Caco-2 (cell line): ENCODE measurements around the gene SAMD9. TPM values are rescaled to one million over a fixed set of nuclear protein-coding genes. Genes with fewer than 3 reads are reported as not detected.

Experiments
- BruUV-seq: library from RNA; stranded (reverse); fragments of 400-500 nt; replicated peaks from 2 replicates; lab custom pipeline; 2021; lab: Mats Ljungman, UMichigan
- CTCF ChIA-PET: fragments of 300-600 bp; sonication (Branson Sonifier 250); formaldehyde crosslinking; loops from one replicate; lab custom pipeline; 2022; ENCODE audit warnings: antibody characterized with exemption; lab: Charles Lee
- POLR2A ChIA-PET: fragments of 300-600 bp; sonication (Branson Sonifier 250); formaldehyde crosslinking; loops from one replicate; lab custom pipeline; 2022; ENCODE audit warnings: antibody characterized with exemption; lab: Charles Lee
- DNase-seq, 2 experiments: peaks; one replicate each; pipeline versions ENCODE4 v3.0.0 to v3.0.0-alpha.2; 2020 to 2022
- H3K27me3 ChIP-seq: replicated peaks from 2 replicates; pipeline ENCODE4 v1.6.0; 2011; ENCODE audit warnings: low read length; ENCODE audit not compliant: control insufficient read depth, insufficient read depth
- H3K36me3 ChIP-seq: 2 replicates; pipeline ENCODE4 v1.5.1; 2011; ENCODE audit warnings: low read length; ENCODE audit not compliant: control insufficient read depth, insufficient read depth
- H3K4me1 ChIP-seq: fragments of 250-450 bp; sonication (Bioruptor Pico); 2 replicates; pipeline ENCODE4 v1.5.1; 2020; ENCODE audit warnings: mild to moderate bottlenecking
- H3K4me3 ChIP-seq: 2 replicates; pipeline ENCODE4 v1.5.1; 2011; ENCODE audit warnings: low read depth, mild to moderate bottlenecking, control low read depth, low read length
- H3K9me3 ChIP-seq: fragments of 250-450 bp; sonication (Bioruptor Pico); 2 replicates; pipeline ENCODE4 v1.5.1; 2020; ENCODE audit warnings: mild to moderate bottlenecking, moderate library complexity
- H3K27ac Mint-ChIP-seq: one replicate; pipeline ENCODE4 v1.8.0; 2022; ENCODE audit warnings: mixed read lengths; ENCODE audit not compliant: unreplicated experiment
- H3K27me3 Mint-ChIP-seq: one replicate; pipeline ENCODE4 v1.8.0; 2022; ENCODE audit warnings: mixed read lengths; ENCODE audit not compliant: insufficient read depth, unreplicated experiment
- H3K36me3 Mint-ChIP-seq: one replicate; pipeline ENCODE4 v1.8.0; 2022; ENCODE audit warnings: mild to moderate bottlenecking, mixed read lengths; ENCODE audit not compliant: insufficient read depth, unreplicated experiment
- H3K4me1 Mint-ChIP-seq: one replicate; pipeline ENCODE4 v1.8.0; 2022; ENCODE audit warnings: low read depth, mixed read lengths; ENCODE audit not compliant: unreplicated experiment
- H3K4me3 Mint-ChIP-seq: one replicate; pipeline ENCODE4 v1.8.0; 2022; ENCODE audit warnings: mild to moderate bottlenecking, moderate library complexity, mixed read lengths; ENCODE audit not compliant: unreplicated experiment
- H3K9me3 Mint-ChIP-seq: one replicate; pipeline ENCODE4 v1.8.0; 2022; ENCODE audit warnings: mixed read lengths; ENCODE audit not compliant: unreplicated experiment
- CTCF ChIP-seq, 2 experiments: fragments of 200-600 bp in 1 of 2; IDR thresholded peaks; 1 replicate in 1 of 2; 2 replicates in 1 of 2; pipeline versions ENCODE4 v1.5.1 to v1.8.0; 2011 to 2022; ENCODE audit warnings: antibody characterized with exemption in 1 of 2, control low read depth in 1 of 2, inconsistent platforms in 1 of 2, low read depth in 1 of 2, low read length in 1 of 2, mild to moderate bottlenecking in 1 of 2, moderate library complexity in 1 of 2; ENCODE audit not compliant: insufficient read depth in 1 of 2, severe bottlenecking in 1 of 2, unreplicated experiment in 1 of 2
- intact Hi-C: fragments of 100-400 bp; cut with micrococcal nuclease; formaldehyde crosslinking; loops from one replicate; pipeline ENCODE4 v1.10.0; 2022; ENCODE audit not compliant: unreplicated experiment
- total RNA-seq: library from RNA; stranded (reverse); gene quantifications from 2 replicates; pipeline ENCODE4 v1.2.3, GENCODE V29; 2022

SAMD9 gene
- total RNA-seq, 1 experiment from 2014 or later, result 0.64 TPM

GRCh38 chr7:93156884-93157283 lies 39.1 kb upstream of the SAMD9 start:
- H3K4me3 Mint-ChIP-seq, result no peak overlapping the region
- ChIA-PET POLR2A (no interaction called here), CTCF (no interaction called here)
- no peaks in the 10 kb centered on the region for H3K36me3 ChIP-seq
- no TSS peak for BruUV-seq
- H3K9me3 Mint-ChIP-seq, result no peaks in the 10 kb centered on the region
- H3K9me3 ChIP-seq, result peaks cover 4% of the 10 kb centered on the region; the same call in 1 of the 2 replicates
- intact Hi-C loops, result no loop called here
- no peak overlapping the region for H3K4me3 ChIP-seq
- DNase-seq, result no peak
- H3K27ac Mint-ChIP-seq, result no peak overlapping the region
- no peaks in the 10 kb centered on the region for H3K36me3 Mint-ChIP-seq
- H3K4me1 ChIP-seq, result peaks cover 15% of the 10 kb centered on the region
- no peaks in the 10 kb centered on the region for H3K27me3 ChIP-seq
- peaks cover 14% of the 10 kb centered on the region for H3K4me1 Mint-ChIP-seq
- no peaks in the 10 kb centered on the region for H3K27me3 Mint-ChIP-seq
- TF ChIP-seq CTCF (IDR thresholded peaks at IDR 0.05; ENCODE audit: insufficient read depth in 1 of 2, low read depth in 1 of 2, low read length in 1 of 2, severe bottlenecking in 1 of 2, unreplicated experiment in 1 of 2), result no peak

- Histone ChIP-seq H3K27me3 (no peaks in the 10 kb centered on the region), H3K4me1 (peaks cover 8% of the 10 kb centered on the region), H3K36me3 (no peaks in the 10 kb centered on the region), H3K9me3 (no peaks in the 10 kb centered on the region), H3K4me3 (no peak overlapping the region)
- no TSS peak for BruUV-seq
- POLR2A ChIA-PET, result no interaction called here
- intact Hi-C loops, result no loop called here
- CTCF ChIA-PET, result no interaction called here
- peaks cover 19% of the 10 kb centered on the region for H3K4me1 Mint-ChIP-seq
- no peaks in the 10 kb centered on the region for H3K9me3 Mint-ChIP-seq
- no peak for DNase-seq
- H3K27me3 Mint-ChIP-seq, result no peaks in the 10 kb centered on the region
- no peaks in the 10 kb centered on the region for H3K36me3 Mint-ChIP-seq
- TF ChIP-seq CTCF (IDR thresholded peaks at IDR 0.05; ENCODE audit: insufficient read depth in 1 of 2, low read depth in 1 of 2, low read length in 1 of 2, severe bottlenecking in 1 of 2, unreplicated experiment in 1 of 2), result no peak
- H3K27ac Mint-ChIP-seq, result no peak overlapping the region
- H3K4me3 Mint-ChIP-seq, result no peak overlapping the region
Observed at GRCh38 chr7:93150200-93150835, 32.5 kb upstream of the SAMD9 start.

- BruUV-seq, result no TSS peak
- intact Hi-C loops, result no loop called here
- TF ChIP-seq CTCF (IDR thresholded peaks at IDR 0.05; ENCODE audit: insufficient read depth in 1 of 2, low read depth in 1 of 2, low read length in 1 of 2, severe bottlenecking in 1 of 2, unreplicated experiment in 1 of 2), result no peak
- no peak for DNase-seq
- Mint-ChIP-seq H3K27me3 (no peaks in the 10 kb centered on the region), H3K4me3 (no peak overlapping the region), H3K27ac (no peak overlapping the region), H3K4me1 (peaks cover 19% of the 10 kb centered on the region), H3K9me3 (no peaks in the 10 kb centered on the region), H3K36me3 (no peaks in the 10 kb centered on the region)
- ChIA-PET CTCF (no interaction called here), POLR2A (no interaction called here)
- H3K4me1 ChIP-seq, result peaks cover 8% of the 10 kb centered on the region
- H3K4me3 ChIP-seq, result no peak overlapping the region
- H3K9me3 ChIP-seq, result no peaks in the 10 kb centered on the region
- H3K36me3 ChIP-seq, result no peaks in the 10 kb centered on the region
- no peaks in the 10 kb centered on the region for H3K27me3 ChIP-seq
Observed at GRCh38 chr7:93148727-93149126, 30.9 kb upstream of the SAMD9 start.
